Thyroid gland (tissue), 4 donors: Measurements from ENCODE around the gene C12orf76.

ENCODE experiments used
- CTCF ChIP-seq, 6 experiments: fragments of 200-600 bp in 3 of 6; fragments of 450-650 bp in 3 of 6; sonication (generic) in 3 of 6; IDR thresholded peaks; one replicate each; pipeline ENCODE4 v1.5.1; 2016 to 2019; ENCODE audit warnings: antibody characterized with exemption in 6 of 6, mild to moderate bottlenecking in 2 of 6, inconsistent platforms in 1 of 6, moderate library complexity in 1 of 6
- POLR2A ChIP-seq, 2 donors: fragments of 450-650 bp; IDR thresholded peaks; one replicate each; pipeline ENCODE4 v1.6.1; 2017; ENCODE audit warnings: antibody characterized with exemption in 2 of 2, mild to moderate bottlenecking in 2 of 2, moderate library complexity in 1 of 2

DNA sequence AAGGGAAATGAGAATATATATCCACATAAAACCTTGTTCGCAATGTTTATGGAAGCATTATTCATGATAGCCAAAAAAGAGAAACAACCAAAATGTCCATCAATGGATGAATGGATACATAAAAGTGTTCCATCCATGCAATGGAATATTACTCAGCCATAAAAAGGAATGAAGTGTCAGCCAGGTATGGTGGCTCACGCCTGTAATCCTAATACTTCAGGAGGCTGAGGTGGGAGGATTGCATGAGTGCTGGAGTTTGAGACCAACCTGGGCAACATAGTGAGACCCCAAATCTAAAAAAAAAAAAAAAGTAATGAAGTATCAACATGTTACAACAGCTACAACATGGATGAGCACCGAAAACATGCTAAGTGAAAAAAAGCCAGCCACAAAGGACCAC lies 23.6 kb upstream of the C12orf76 start:
- TF ChIP-seq POLR2A (IDR thresholded peaks at IDR 0.05) (no peak), CTCF (IDR thresholded peaks at IDR 0.05) (no peak)
